ENCODE results near the gene TMEM235.

TMEM235 gene

DNA sequence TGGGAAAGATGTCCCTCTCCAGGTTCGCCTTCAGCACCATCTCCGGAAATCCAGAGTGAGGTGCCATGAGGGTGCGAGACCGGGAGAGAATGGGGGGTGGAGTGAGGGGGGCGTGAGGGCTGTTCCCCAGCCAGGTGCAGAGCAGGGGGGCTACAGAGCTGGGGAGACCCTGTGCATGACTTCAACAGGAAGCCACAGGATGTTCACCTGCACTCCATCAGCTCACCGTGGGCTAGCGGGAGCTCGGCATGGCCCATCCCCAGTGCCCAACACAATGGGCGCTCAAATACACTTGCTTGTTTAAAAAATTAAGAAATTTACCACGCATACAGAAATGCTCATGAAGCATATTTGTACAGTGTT is 27.7 kb downstream of the TMEM235 start:
- TF ChIP-seq POLR2A (IDR thresholded peaks at IDR 0.05; ENCODE audit: low read depth, low read length): no peak
- no peak for TF ChIP-seq PAX5 (IDR thresholded peaks at IDR 0.05; ENCODE audit: insufficient read depth, low read length, severe bottlenecking)
- TF ChIP-seq POU2F2 (IDR thresholded peaks at IDR 0.05; ENCODE audit: low read depth, low read length): no peak
- TF ChIP-seq SPI1 (IDR thresholded peaks at IDR 0.05; ENCODE audit: low read depth, low read length): no peak
- no peak for TF ChIP-seq POLR2AphosphoS5 (IDR thresholded peaks at IDR 0.05; ENCODE audit: low read depth, low read length)
- no peak for TF ChIP-seq TAF1 (IDR thresholded peaks at IDR 0.05; ENCODE audit: low read depth, low read length)
- no peak for FAIRE-seq
- DNase-seq (ENCODE audit: insufficient read length, low spot score): no peak

DNA sequence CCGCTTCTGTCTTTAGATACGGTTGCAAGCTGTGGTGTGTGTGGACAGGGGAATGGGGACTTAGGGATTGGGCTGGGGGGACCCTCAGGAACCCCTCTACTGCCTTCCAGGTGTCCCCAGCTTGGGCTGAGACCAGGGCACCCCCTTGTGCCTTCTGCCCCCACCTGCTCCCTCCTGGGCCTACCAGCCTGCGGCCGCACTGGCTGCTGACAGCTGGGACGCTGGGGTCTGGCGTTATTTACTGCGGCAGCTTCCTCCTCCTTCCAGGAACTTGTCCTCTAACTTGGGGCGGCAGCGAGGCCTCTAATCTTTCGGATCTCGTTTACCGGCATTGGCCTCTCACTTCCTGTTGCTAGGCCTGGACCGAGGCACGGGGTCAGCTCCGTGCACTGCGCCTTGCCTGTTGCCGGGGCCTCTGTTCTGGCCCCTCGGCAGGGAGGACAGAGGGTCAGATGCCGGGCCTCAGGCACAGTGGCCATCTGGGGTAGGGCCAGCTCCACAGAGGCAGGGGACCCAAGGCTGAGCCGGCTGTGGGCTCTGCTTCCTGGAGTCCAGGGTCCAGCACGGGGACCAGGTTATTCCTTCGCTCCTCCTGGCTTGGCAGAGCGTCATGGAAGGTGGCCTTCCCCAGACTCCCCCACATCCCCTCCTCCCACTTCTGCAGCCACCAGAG is 31.8 kb downstream of the TMEM235 start:
- TF ChIP-seq TAF1 (IDR thresholded peaks at IDR 0.05; ENCODE audit: low read depth, low read length) (no peak), POLR2A (IDR thresholded peaks at IDR 0.05; ENCODE audit: low read depth, low read length) (no peak), SPI1 (IDR thresholded peaks at IDR 0.05; ENCODE audit: low read depth, low read length) (peak; percentile 57)
- peak; percentile 43 for FAIRE-seq
- no peak for DNase-seq (ENCODE audit: insufficient read length, low spot score)

DNA sequence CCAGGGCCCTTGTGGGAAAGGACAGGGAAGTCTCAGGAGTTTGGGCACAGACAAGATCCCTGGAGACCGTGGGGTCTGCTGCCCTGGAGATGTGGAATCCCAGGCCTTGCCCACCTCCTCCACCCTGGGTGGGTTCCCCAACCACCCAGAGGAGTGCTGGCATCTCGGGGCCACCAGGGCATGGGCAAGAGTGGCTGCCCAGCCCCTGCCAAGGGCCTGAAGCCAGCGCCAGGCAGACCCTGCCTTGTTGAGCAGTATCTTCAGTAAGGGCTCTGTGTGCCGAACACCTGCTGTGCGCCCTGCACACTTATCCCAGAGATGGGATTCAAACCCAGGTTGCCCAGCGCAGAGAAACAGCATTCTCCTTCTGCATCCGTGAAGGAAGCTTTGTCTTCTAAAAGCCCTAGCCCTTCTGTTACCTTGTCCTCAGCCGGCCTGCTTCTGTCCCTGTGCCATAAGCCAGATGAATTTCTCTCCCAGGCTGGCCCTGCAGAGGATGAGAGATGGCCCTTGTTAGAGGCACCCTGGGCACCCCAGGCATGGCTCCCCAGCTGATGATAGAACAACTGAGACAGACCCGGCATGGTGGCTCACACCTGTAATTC is 32.4 kb downstream of the TMEM235 start:
- FAIRE-seq: no peak
- TF ChIP-seq POU2F2 (IDR thresholded peaks at IDR 0.05; ENCODE audit: low read depth, low read length): no peak
- no peak for TF ChIP-seq POLR2A (IDR thresholded peaks at IDR 0.05; ENCODE audit: low read depth, low read length)
- TF ChIP-seq SPI1 (IDR thresholded peaks at IDR 0.05; ENCODE audit: low read depth, low read length): no peak
- TF ChIP-seq TAF1 (IDR thresholded peaks at IDR 0.05; ENCODE audit: low read depth, low read length): no peak
- no peak for TF ChIP-seq PAX5 (IDR thresholded peaks at IDR 0.05; ENCODE audit: insufficient read depth, low read length, severe bottlenecking)

DNA sequence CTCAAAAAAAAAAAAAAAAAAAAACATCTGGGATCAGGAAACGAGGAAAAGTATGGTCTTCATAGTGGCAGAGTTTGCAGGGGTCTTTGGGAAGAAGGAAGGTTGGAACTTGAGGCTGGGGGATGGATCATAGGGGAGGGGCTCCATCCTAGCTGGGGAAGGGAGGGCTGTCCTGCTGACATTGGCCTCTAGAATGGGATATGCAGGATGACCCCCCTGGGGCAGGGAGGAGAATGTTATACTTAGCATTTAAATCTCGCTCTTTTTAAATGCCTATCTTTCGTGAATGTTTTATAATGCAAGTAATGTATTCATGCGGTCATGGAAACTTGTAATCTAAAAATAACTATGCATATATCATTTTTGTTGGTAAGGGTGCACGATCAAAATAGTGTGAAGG is 33.2 kb downstream of the TMEM235 start:
- DNase-seq (ENCODE audit: insufficient read length, low spot score) (no peak), FAIRE-seq (no peak)
- TF ChIP-seq TAF1 (IDR thresholded peaks at IDR 0.05; ENCODE audit: low read depth, low read length) (no peak), POU2F2 (IDR thresholded peaks at IDR 0.05; ENCODE audit: low read depth, low read length) (no peak), SPI1 (IDR thresholded peaks at IDR 0.05; ENCODE audit: low read depth, low read length) (no peak), PAX5 (IDR thresholded peaks at IDR 0.05; ENCODE audit: insufficient read depth, low read length, severe bottlenecking) (no peak), POLR2A (IDR thresholded peaks at IDR 0.05; ENCODE audit: low read depth, low read length) (no peak), POLR2AphosphoS5 (IDR thresholded peaks at IDR 0.05; ENCODE audit: low read depth, low read length) (no peak)

More for the DNA sequence above, 32.4 kb downstream of the TMEM235 start:
- DNase-seq (ENCODE audit: insufficient read length, low spot score): no peak

DNA sequence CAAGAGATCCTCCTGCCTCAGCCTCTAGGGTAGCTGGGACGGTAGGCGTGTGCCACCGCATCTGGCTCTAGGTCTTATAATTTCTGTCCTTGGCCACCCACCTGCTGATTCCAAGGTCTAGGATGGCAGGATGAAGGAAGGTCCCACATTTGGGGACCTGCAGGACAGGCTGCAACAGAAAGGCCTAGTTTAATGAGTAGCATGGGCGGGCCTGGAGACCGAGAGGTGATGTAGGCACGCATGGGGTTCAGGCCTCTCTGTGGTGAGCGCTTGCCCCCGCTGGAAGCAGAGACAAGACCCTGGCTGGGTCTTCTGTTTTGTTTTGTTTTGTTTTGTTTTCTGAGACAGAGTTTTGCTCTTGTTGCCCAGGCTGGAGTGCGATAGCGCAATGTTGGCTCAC is 33.7 kb downstream of the TMEM235 start:
- no peak for TF ChIP-seq POLR2AphosphoS5 (IDR thresholded peaks at IDR 0.05; ENCODE audit: low read depth, low read length)
- TF ChIP-seq POLR2A (IDR thresholded peaks at IDR 0.05; ENCODE audit: low read depth, low read length): no peak
- TF ChIP-seq POU2F2 (IDR thresholded peaks at IDR 0.05; ENCODE audit: low read depth, low read length): no peak
- no peak for TF ChIP-seq SPI1 (IDR thresholded peaks at IDR 0.05; ENCODE audit: low read depth, low read length)
- no peak for TF ChIP-seq PAX5 (IDR thresholded peaks at IDR 0.05; ENCODE audit: insufficient read depth, low read length, severe bottlenecking)
- TF ChIP-seq TAF1 (IDR thresholded peaks at IDR 0.05; ENCODE audit: low read depth, low read length): no peak
- FAIRE-seq (no peak), DNase-seq (ENCODE audit: insufficient read length, low spot score) (no peak)

DNA sequence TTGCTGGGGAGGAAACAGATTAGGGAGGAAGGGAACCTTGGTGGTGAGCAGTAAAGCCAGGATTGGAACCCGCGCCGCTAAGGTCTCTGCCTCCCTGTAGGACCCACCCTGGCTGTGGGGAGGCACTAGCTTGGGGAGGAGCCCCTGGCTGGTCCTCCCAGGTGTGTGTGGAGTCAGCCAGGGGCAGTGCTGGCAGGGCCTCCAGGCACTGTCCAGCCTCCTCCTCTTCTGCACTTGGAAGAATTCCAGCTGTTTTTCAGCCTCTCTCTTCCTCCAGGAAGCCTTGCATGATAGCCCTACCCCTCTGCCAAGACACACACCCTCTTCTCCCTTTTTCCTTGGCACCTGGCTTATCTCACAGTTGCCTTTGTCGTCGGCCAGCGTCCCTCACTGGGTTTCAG is 34.8 kb downstream of the TMEM235 start:
- TF ChIP-seq TAF1 (IDR thresholded peaks at IDR 0.05; ENCODE audit: low read depth, low read length): no peak
- TF ChIP-seq POLR2A (IDR thresholded peaks at IDR 0.05; ENCODE audit: low read depth, low read length): no peak
- no peak for TF ChIP-seq POU2F2 (IDR thresholded peaks at IDR 0.05; ENCODE audit: low read depth, low read length)
- TF ChIP-seq SPI1 (IDR thresholded peaks at IDR 0.05; ENCODE audit: low read depth, low read length): no peak
- no peak for TF ChIP-seq POLR2AphosphoS5 (IDR thresholded peaks at IDR 0.05; ENCODE audit: low read depth, low read length)
- TF ChIP-seq PAX5 (IDR thresholded peaks at IDR 0.05; ENCODE audit: insufficient read depth, low read length, severe bottlenecking): no peak
- DNase-seq (ENCODE audit: insufficient read length, low spot score) (no peak), FAIRE-seq (no peak)

DNA sequence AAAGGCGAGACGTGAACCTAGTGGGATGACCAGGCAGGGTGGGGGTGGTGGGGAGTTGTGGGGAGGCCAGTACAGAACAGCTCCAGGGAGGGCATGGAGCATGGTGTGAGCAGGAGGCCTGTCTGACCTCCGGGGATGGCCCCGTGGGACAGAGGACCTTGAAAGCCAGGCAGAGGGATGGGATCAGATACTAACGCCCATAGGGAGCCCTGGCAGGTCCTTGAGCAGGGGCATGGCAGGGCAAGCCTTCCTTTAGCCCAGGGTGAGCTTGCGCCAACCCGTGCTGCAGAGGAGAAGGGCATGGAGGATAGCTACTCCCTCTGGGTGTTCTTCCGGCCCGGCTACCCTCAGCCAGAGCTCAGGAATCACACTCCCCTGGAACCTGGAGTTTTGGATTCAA is 35.3 kb downstream of the TMEM235 start:
- TF ChIP-seq TAF1 (IDR thresholded peaks at IDR 0.05; ENCODE audit: low read depth, low read length): no peak
- no peak for TF ChIP-seq POLR2A (IDR thresholded peaks at IDR 0.05; ENCODE audit: low read depth, low read length)
- TF ChIP-seq SPI1 (IDR thresholded peaks at IDR 0.05; ENCODE audit: low read depth, low read length): no peak

DNA sequence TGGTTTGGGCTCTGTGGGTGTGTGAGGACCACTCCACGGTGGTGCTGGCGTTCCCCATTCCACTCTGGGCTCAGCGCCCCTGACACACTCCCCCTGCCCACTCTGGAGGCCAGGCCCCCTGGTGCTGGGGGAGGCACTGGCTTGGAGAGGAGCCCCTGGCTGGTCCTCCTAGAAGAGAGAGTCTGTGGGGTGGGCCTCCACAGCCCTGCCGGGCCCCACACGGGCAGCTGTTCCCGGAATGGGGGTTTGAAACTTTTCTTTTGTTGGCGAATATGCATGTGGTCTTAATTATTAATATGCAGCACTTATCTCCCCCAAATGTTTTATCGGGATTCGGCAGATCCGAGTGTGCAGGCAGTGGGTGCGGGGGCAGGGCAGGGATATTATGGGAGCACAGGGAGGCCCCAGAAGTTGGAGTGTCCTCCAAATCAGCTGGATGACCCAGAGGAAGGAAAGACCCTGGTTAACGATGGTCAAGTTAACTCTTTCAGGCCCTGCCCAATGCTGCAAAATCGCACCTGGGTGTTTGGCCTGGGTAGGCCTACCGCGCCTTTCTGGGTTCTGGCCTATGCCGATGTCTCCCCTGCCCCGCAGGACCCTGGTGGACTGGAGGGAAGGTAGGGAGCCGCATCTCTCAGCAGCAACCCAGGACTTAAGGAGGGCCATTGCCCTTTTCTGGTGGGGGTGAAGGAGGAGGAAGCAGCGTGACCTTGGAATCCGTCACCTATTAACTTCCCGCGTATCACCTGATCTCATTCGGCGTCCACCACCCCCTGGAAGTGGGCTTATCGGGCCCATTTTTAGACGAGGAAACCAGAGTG is 36.0 kb downstream of the TMEM235 start:
- DNase-seq (ENCODE audit: insufficient read length, low spot score) (no peak), FAIRE-seq (no peak)
- TF ChIP-seq TAF1 (IDR thresholded peaks at IDR 0.05; ENCODE audit: low read depth, low read length) (no peak), SPI1 (IDR thresholded peaks at IDR 0.05; ENCODE audit: low read depth, low read length) (no peak), POLR2AphosphoS5 (IDR thresholded peaks at IDR 0.05; ENCODE audit: low read depth, low read length) (no peak), PAX5 (IDR thresholded peaks at IDR 0.05; ENCODE audit: insufficient read depth, low read length, severe bottlenecking) (no peak), POU2F2 (IDR thresholded peaks at IDR 0.05; ENCODE audit: low read depth, low read length) (no peak), POLR2A (IDR thresholded peaks at IDR 0.05; ENCODE audit: low read depth, low read length) (no peak)

More for the DNA sequence above, 35.3 kb downstream of the TMEM235 start:
- DNase-seq (ENCODE audit: insufficient read length, low spot score) (no peak), FAIRE-seq (no peak)

DNA sequence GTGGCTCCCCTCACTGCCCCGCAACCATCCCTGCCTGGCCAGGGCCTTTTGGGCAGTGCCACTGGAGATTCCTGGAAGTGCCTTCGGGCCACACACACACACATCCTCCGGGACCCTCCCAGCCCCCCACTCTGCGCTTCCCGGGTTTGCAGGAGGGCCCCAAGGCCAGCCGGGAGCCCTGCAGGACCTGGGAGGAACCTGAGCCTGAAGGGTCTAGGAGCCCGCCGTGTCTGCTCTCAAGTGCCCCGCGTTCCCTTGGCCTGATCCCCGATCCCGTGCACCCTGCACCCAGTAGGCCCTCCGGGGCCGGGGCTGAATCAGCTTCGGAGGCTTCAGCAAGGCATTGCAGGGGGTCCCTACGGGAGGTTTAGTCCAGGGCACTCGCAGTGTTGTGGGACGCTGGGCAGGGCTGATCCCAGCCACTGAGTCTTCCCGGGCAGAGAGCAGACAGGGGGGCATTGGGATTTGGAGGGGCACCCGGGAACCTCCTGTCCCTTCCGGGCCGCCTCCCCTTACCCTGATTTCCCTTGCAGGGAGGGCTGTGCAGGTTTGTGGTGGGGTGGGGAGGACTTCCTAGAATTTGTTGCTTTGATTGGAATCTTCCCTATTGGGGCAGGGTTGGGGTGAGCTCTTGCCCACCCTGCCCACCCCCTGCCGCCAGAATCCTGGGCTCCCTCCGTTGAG is 36.9 kb downstream of the TMEM235 start:
- TF ChIP-seq POLR2A (IDR thresholded peaks at IDR 0.05; ENCODE audit: low read depth, low read length) (no peak), SPI1 (IDR thresholded peaks at IDR 0.05; ENCODE audit: low read depth, low read length) (no peak), TAF1 (IDR thresholded peaks at IDR 0.05; ENCODE audit: low read depth, low read length) (no peak), PAX5 (IDR thresholded peaks at IDR 0.05; ENCODE audit: insufficient read depth, low read length, severe bottlenecking) (no peak), POLR2AphosphoS5 (IDR thresholded peaks at IDR 0.05; ENCODE audit: low read depth, low read length) (no peak)
- FAIRE-seq (no peak), DNase-seq (ENCODE audit: insufficient read length, low spot score) (no peak)
